Activated naive CD4-positive, alpha-beta T cell treated with anti-CD3 and anti-CD28 coated beads, Interleukin-2, amount 10 ng/mL, durations not matched to agents 7 days and 5 days (primary cell): ENCODE measurements around the gene PRCP.
A peak's percentile ranks its signal among the peaks of the same experiment; 100 is the strongest.

Experiments used
- CTCF ChIA-PET: fragments of 350-600 bp; sonication (Branson Sonifier 250); formaldehyde crosslinking; loops from one replicate; lab custom pipeline; 2021; ENCODE audit warnings: antibody characterized with exemption; lab: Charles Lee
- DNase-seq: peaks from one replicate; pipeline ENCODE4 v3.0.0-alpha.2; 2020
- H3K27ac Mint-ChIP-seq: one replicate; pipeline ENCODE4 v1.8.0; 2021; ENCODE audit warnings: mild to moderate bottlenecking, moderate library complexity, mixed read lengths
- H3K27me3 Mint-ChIP-seq: one replicate; pipeline ENCODE4 v1.8.0; 2021; ENCODE audit warnings: mild to moderate bottlenecking, mixed read lengths
- H3K36me3 Mint-ChIP-seq: one replicate; pipeline ENCODE4 v1.8.0; 2021; ENCODE audit warnings: mixed read lengths
- H3K4me1 Mint-ChIP-seq: one replicate; pipeline ENCODE4 v1.8.0; 2021; ENCODE audit warnings: mixed read lengths
- H3K4me3 Mint-ChIP-seq: one replicate; pipeline ENCODE4 v1.8.0; 2021; ENCODE audit warnings: mild to moderate bottlenecking, moderate library complexity, mixed read lengths
- H3K9me3 Mint-ChIP-seq: one replicate; pipeline ENCODE4 v1.8.0; 2021; ENCODE audit warnings: mixed read lengths

PRCP gene

DNA sequence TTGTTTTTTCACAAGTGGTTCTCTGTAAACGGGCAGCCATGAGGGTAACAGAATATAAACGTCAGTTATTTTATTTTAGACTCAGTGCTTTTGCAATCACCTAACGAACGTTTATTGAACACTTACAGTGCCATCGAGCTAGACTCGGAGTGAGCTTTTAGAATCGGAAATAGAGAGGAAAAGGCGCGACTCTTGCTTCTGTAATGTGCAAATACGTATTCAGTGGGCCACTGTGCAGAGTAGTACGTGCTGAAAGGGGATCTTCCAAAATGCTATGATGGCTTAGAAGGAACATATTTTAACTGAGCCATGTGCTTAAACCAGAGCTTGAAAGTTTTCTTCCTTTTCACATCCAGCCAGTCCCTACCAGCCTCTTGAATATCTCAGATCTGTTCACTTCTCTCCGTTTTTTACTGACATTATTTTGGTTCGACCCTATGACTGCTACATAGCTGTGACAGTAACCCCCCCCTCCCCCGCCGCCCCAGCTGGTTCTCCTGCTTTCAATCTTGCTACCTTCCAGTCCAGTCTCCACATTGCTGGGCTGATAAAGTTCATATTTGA is 1.8 kb upstream of the PRCP start:
- DNase-seq, result no peak
- Mint-ChIP-seq H3K27me3 (no peaks in the 10 kb centered on the region), H3K36me3 (peaks cover 2% of the 10 kb centered on the region), H3K4me3 (peak overlapping the region; percentile 90), H3K27ac (peak overlapping the region; percentile 96), H3K4me1 (peaks cover 54% of the 10 kb centered on the region), H3K9me3 (no peaks in the 10 kb centered on the region)
- CTCF ChIA-PET, result interaction anchor here (0.8 to 4.2 kb wide), 8 partner anchors 35 to 348 kb away, joined by 3 to 33 read pairs (median 4); partner anchors contain the start of gene RAB30

GRCh38 chr11:82901165-82901921 is 1.1 kb upstream of the PRCP start, which contains the start of gene DDIAS:
DDIAS (plus strand) TSS chr11:82901736; CDS start chr11:82914739, 13,003 bp downstream.
- CTCF ChIA-PET, result interaction anchor here (0.8 to 4.2 kb wide), 7 partner anchors 34 to 349 kb away, joined by 3 to 33 read pairs (median 5); no protein-coding TSS in a partner anchor
- Mint-ChIP-seq H3K27me3 (no peaks in the 10 kb centered on the region), H3K36me3 (peaks cover 2% of the 10 kb centered on the region), H3K4me1 (peaks cover 47% of the 10 kb centered on the region), H3K9me3 (no peaks in the 10 kb centered on the region), H3K27ac (peak within 1 kb of the TSS; percentile 96), H3K4me3 (peak within 1 kb of the TSS; percentile 90)
- peak; percentile 98 for DNase-seq

GRCh38 chr11:82899957-82900276 is 313 bp downstream of the PRCP start:
- peak overlapping the region; percentile 90 for H3K4me3 Mint-ChIP-seq
- H3K27me3 Mint-ChIP-seq, result no peaks in the 10 kb centered on the region
- DNase-seq, result no peak
- peaks cover 54% of the 10 kb centered on the region for H3K4me1 Mint-ChIP-seq
- H3K27ac Mint-ChIP-seq, result peak overlapping the region; percentile 96
- peaks cover 2% of the 10 kb centered on the region for H3K36me3 Mint-ChIP-seq
- CTCF ChIA-PET, result interaction anchor here (4.2 kb wide), 1 partner anchor 32 kb away, joined by 33 read pairs; no protein-coding TSS in a partner anchor
- H3K9me3 Mint-ChIP-seq, result no peaks in the 10 kb centered on the region

DNA sequence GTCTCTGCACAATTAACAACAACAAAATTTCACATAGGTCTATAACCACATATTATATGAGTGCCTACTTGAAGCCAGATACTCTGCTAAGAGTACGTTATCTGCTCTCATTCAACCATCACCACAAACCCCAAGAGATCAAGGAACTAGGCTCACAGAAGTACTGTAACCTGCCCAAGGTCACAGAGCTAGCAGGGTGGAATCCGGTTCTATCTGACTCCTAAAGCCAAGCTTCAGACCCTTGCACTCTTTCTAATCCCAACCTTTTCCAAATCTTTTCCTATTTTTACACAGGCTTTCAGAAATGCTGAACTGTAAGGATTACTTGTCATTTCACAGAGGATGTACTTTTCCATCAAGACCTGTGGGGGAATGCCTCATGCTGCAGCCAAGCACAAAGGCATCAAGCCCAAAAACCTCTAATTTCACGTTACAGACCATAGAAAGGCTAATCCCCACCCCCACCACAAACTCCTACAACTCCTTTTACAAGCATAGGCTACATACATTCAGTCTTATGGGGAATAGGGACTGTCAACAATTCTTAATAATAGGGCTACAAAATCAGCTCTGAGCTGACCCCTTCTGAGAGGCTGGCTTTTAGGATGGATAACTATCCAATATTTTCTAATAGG is 927 bp downstream of the PRCP start:
- peak overlapping the region; percentile 90 for H3K4me3 Mint-ChIP-seq
- H3K36me3 Mint-ChIP-seq, result peaks cover 2% of the 10 kb centered on the region
- no peaks in the 10 kb centered on the region for H3K27me3 Mint-ChIP-seq
- DNase-seq, result peak; percentile 45
- peak overlapping the region; percentile 96 for H3K27ac Mint-ChIP-seq
- H3K9me3 Mint-ChIP-seq, result no peaks in the 10 kb centered on the region
- CTCF ChIA-PET, result interaction anchor here (1.0 to 4.2 kb wide), 2 partner anchors 32 to 36 kb away, joined by 3 to 33 read pairs; no protein-coding TSS in a partner anchor
- H3K4me1 Mint-ChIP-seq, result peaks cover 53% of the 10 kb centered on the region

DNA sequence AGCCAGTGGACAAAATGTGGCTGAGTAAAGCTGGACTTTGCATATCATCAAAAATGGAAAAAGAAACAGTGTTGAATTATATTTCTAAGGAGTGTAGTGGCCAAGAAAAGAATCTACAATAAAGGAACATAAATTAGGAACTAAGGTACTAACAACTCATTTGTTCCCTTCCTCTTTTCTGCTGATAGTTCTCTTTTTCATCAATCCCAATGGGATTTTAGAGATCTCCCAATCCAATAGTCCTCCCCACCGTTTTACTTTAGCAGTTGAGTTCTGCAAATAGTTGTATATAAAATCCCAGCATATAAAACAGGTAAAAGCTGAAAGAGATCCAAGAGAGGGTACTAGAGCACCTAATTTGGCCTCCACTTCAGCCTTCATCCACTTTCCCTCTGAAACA is 2.0 kb downstream of the PRCP start:
- no peaks in the 10 kb centered on the region for H3K36me3 Mint-ChIP-seq
- H3K9me3 Mint-ChIP-seq, result no peaks in the 10 kb centered on the region
- H3K27me3 Mint-ChIP-seq, result no peaks in the 10 kb centered on the region
- no peak for DNase-seq
- H3K4me1 Mint-ChIP-seq, result peaks cover 44% of the 10 kb centered on the region
- CTCF ChIA-PET, result interaction anchor here (1.5 to 4.2 kb wide), 2 partner anchors 31 to 352 kb away, joined by 4 to 33 read pairs; no protein-coding TSS in a partner anchor
- H3K4me3 Mint-ChIP-seq, result no peak overlapping the region
- no peak overlapping the region for H3K27ac Mint-ChIP-seq

- DNase-seq, result no peak
- CTCF ChIA-PET, result interaction anchor here (1.2 to 2.6 kb wide), 3 partner anchors 9 to 28 kb away, joined by 3 to 10 read pairs (median 4); no protein-coding TSS in a partner anchor
- Mint-ChIP-seq H3K4me1 (peaks cover 29% of the 10 kb centered on the region), H3K27ac (no peak overlapping the region), H3K4me3 (no peak overlapping the region), H3K9me3 (no peaks in the 10 kb centered on the region), H3K36me3 (no peaks in the 10 kb centered on the region), H3K27me3 (no peaks in the 10 kb centered on the region)
Measured at GRCh38 chr11:82896183-82896582, 4.0 kb downstream of the PRCP start.

- H3K36me3 Mint-ChIP-seq, result no peaks in the 10 kb centered on the region
- H3K27me3 Mint-ChIP-seq, result no peaks in the 10 kb centered on the region
- CTCF ChIA-PET, result interaction anchor here (1.2 to 2.6 kb wide), 3 partner anchors 9 to 28 kb away, joined by 3 to 10 read pairs (median 4); no protein-coding TSS in a partner anchor
- no peak overlapping the region for H3K27ac Mint-ChIP-seq
- H3K4me1 Mint-ChIP-seq, result peaks cover 29% of the 10 kb centered on the region
- no peaks in the 10 kb centered on the region for H3K9me3 Mint-ChIP-seq
- H3K4me3 Mint-ChIP-seq, result no peak overlapping the region
- DNase-seq, result no peak
Measured at GRCh38 chr11:82895437-82896091, 4.7 kb downstream of the PRCP start.

DNA sequence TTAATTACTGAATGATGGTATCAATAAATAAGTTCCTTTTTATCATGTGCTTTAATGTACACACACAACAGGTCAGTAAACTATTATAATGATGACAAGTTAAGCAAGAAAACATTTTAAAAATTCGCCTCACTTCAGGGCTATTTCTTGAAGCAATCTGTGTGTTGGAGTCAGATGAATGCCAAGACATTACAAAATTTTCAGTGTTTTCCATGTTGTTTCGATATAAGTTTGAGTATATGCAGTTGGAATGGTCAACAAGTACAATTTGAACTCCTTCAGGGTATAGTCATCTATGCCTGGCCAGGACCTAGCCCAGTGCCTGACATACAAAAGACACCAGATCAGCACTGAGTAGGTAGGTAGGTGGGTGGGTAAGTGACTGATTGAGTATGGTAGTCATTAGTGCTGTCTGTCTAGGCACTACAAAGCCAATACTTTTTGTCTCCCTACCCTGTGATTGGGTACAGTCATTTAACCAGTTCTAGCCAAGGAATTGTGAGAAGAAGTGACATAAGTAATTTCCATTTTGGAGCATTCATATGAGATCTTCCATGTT is 7.5 kb downstream of the PRCP start:
- H3K27me3 Mint-ChIP-seq, result no peaks in the 10 kb centered on the region
- no peak for DNase-seq
- H3K4me1 Mint-ChIP-seq, result peaks cover 13% of the 10 kb centered on the region
- no peak overlapping the region for H3K27ac Mint-ChIP-seq
- CTCF ChIA-PET, result interaction anchor here (0.9 to 2.3 kb wide), 2 partner anchors 25 to 28 kb away, joined by 3 to 14 read pairs; no protein-coding TSS in a partner anchor
- no peak overlapping the region for H3K4me3 Mint-ChIP-seq
- no peaks in the 10 kb centered on the region for H3K9me3 Mint-ChIP-seq
- H3K36me3 Mint-ChIP-seq, result no peaks in the 10 kb centered on the region

DNA sequence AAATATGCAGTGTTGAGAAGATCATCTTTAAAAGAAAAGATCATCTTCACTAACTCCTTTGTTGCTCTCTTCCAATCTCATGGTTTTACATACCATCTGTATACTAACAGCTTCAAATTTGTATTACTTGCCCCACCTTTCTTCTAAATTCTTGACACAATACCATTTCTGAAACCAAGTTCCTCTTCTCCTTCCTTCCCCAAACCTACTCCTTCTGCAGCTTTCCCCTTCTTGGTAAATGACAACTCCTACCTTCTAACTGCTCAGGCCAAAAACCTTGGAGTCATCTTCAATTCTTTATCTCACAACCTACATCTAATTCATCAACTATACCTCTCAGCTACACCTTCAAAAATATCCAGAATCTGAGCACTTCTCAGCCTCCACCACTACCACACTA is 9.3 kb downstream of the PRCP start:
- DNase-seq, result no peak
- no peaks in the 10 kb centered on the region for H3K27me3 Mint-ChIP-seq
- no peak overlapping the region for H3K27ac Mint-ChIP-seq
- H3K4me1 Mint-ChIP-seq, result peaks cover 7% of the 10 kb centered on the region
- H3K4me3 Mint-ChIP-seq, result no peak overlapping the region
- H3K9me3 Mint-ChIP-seq, result no peaks in the 10 kb centered on the region
- CTCF ChIA-PET, result interaction anchor here (1.1 to 1.6 kb wide), 2 partner anchors 23 to 24 kb away, joined by 3 read pairs; no protein-coding TSS in a partner anchor
- no peaks in the 10 kb centered on the region for H3K36me3 Mint-ChIP-seq

DNA sequence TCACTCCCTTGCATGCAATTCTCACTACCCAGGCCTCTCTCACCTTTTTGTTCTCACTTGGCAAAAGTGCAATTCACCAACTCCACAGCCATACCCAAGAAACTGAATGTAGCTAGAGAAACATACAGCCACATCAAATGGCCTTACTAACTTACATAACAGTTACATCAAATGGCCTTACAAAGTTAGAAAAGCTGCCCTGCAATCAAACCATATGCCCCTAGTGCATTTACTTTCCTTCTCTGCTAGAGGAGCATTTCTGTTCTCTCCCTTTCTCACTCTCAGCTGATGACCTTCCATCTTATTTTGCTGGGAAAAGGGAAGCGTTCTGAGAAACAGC is 10.3 kb downstream of the PRCP start:
- Mint-ChIP-seq H3K27me3 (no peaks in the 10 kb centered on the region), H3K4me3 (no peak overlapping the region), H3K9me3 (no peaks in the 10 kb centered on the region), H3K36me3 (no peaks in the 10 kb centered on the region), H3K4me1 (no peaks in the 10 kb centered on the region), H3K27ac (no peak overlapping the region)
- no peak for DNase-seq
- CTCF ChIA-PET, result interaction anchor here (1.1 to 1.6 kb wide), 3 partner anchors 22 to 173 kb away, joined by 3 read pairs; no protein-coding TSS in a partner anchor

DNA sequence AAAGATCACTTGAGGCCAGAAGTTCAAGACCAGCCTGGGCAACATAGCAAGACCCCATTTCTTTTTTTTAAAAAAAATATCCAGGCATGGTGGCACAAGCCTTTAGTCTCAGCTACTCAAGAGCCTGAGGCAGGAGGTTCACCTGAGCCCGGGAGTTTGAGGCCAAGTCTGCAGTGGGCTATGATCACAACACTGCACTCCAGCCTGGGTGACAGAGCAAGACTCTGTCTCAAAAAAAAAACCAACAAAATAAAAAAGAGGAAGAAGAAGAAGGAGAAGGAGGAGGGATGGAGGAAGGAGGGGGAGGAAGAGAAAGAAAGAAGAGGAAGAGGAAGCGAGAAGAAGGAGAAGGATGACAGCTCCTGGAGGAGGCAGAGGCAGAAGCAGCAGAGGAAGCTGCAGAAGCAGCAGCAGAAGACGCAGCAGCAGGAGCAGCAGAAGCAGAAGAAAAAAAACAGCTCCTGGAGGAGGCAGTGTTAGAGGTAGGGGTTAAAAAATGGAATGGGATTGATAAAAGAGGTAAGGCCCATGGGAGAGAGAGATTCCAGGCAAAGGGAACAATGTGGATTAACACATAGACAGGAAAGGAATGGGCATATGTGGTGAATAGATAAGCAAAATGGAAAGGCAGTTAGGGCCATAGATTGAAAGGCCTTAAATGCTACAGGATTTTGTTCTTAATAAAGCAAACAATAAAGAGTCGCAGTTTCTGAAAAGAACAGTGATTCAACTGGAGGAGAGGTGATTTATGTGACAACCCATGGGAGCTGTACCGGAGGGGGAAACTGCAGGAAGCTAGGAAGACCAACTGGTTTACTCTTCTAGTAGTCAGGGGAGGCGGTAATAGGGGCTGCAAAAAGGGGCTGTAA is 10.9 kb downstream of the PRCP start:
- CTCF ChIA-PET, result interaction anchor here (1.1 to 1.6 kb wide), 3 partner anchors 22 to 172 kb away, joined by 3 read pairs; no protein-coding TSS in a partner anchor
- Mint-ChIP-seq H3K36me3 (no peaks in the 10 kb centered on the region), H3K4me1 (no peaks in the 10 kb centered on the region), H3K9me3 (no peaks in the 10 kb centered on the region), H3K27me3 (no peaks in the 10 kb centered on the region), H3K27ac (no peak overlapping the region), H3K4me3 (no peak overlapping the region)
- no peak for DNase-seq

GRCh38 chr11:82883853-82884252 is 16.4 kb downstream of the PRCP start:
- no peaks in the 10 kb centered on the region for H3K27me3 Mint-ChIP-seq
- peaks cover 5% of the 10 kb centered on the region for H3K36me3 Mint-ChIP-seq
- no peak overlapping the region for H3K27ac Mint-ChIP-seq
- H3K4me1 Mint-ChIP-seq, result no peaks in the 10 kb centered on the region
- CTCF ChIA-PET, result interaction anchor here (0.8 to 1.0 kb wide), 3 partner anchors 16 to 41 kb away, joined by 3 read pairs; no protein-coding TSS in a partner anchor
- H3K4me3 Mint-ChIP-seq, result no peak overlapping the region
- no peak for DNase-seq
- H3K9me3 Mint-ChIP-seq, result peaks cover 1% of the 10 kb centered on the region
